ENCODE measurements around the gene LPAR1.

Gene LPAR1

GRCh38 chr9:110886832-110887231 lies 151.4 kb downstream of the LPAR1 start:
- H3K79me2 ChIP-seq (ENCODE audit: low read length), result no peaks in the 10 kb centered on the region
- no peaks in the 10 kb centered on the region for H3K4me1 ChIP-seq (ENCODE audit: low read length)
- DNase-seq, result no peak
- H3K9me2 ChIP-seq (replicated peaks; ENCODE audit: insufficient read depth, low read length), result no peaks in the 10 kb centered on the region
- H3K4me3 ChIP-seq (ENCODE audit: low read length), result no peak overlapping the region
- no peaks in the 10 kb centered on the region for H3K27me3 ChIP-seq (replicated peaks; ENCODE audit: insufficient read depth, low read length)
- H3K9ac ChIP-seq (ENCODE audit: low read length), result no peak overlapping the region
- H3K9me3 ChIP-seq (replicated peaks; ENCODE audit: insufficient read depth, low read length), result no peaks in the 10 kb centered on the region
- no peaks in the 10 kb centered on the region for H3F3A ChIP-seq (ENCODE audit: insufficient read depth, low read length)
- TF ChIP-seq CTCF (IDR thresholded peaks at IDR 0.05; ENCODE audit: low read length), result no peak
- no peak for TF ChIP-seq EZH2 (optimal IDR thresholded peaks at IDR 0.05; ENCODE audit: low read depth, low read length)
- no peak for TF ChIP-seq EZH2phosphoT487 (IDR thresholded peaks at IDR 0.05; ENCODE audit: low read length)
- no peaks in the 10 kb centered on the region for H4K20me1 ChIP-seq (ENCODE audit: insufficient read depth, low read length)
- H3K4me2 ChIP-seq (ENCODE audit: low read depth, low read length), result no peak overlapping the region
- H3K36me3 ChIP-seq (replicated peaks; ENCODE audit: insufficient read depth, low read length), result no peaks in the 10 kb centered on the region
- no peak overlapping the region for H2AFZ ChIP-seq (ENCODE audit: low read length)
- no peak overlapping the region for H3K27ac ChIP-seq (ENCODE audit: low read length)

GRCh38 chr9:110880189-110880588 lies 158.1 kb downstream of the LPAR1 start:
- H3K79me2 ChIP-seq (ENCODE audit: low read length), result no peaks in the 10 kb centered on the region

GRCh38 chr9:110877374-110877773 lies 160.9 kb downstream of the LPAR1 start:
- Histone ChIP-seq H3K79me2 (ENCODE audit: low read length) (no peaks in the 10 kb centered on the region), H3K9me2 (replicated peaks; ENCODE audit: insufficient read depth, low read length) (no peaks in the 10 kb centered on the region), H3K4me2 (ENCODE audit: low read depth, low read length) (no peak overlapping the region), H3K27ac (ENCODE audit: low read length) (no peak overlapping the region), H3K4me3 (ENCODE audit: low read length) (no peak overlapping the region), H4K20me1 (ENCODE audit: insufficient read depth, low read length) (no peaks in the 10 kb centered on the region), H2AFZ (ENCODE audit: low read length) (no peak overlapping the region), H3K27me3 (replicated peaks; ENCODE audit: insufficient read depth, low read length) (no peaks in the 10 kb centered on the region), H3K4me1 (ENCODE audit: low read length) (no peaks in the 10 kb centered on the region), H3K9me3 (replicated peaks; ENCODE audit: insufficient read depth, low read length) (no peaks in the 10 kb centered on the region), H3K9ac (ENCODE audit: low read length) (no peak overlapping the region), H3F3A (ENCODE audit: insufficient read depth, low read length) (no peaks in the 10 kb centered on the region), H3K36me3 (replicated peaks; ENCODE audit: insufficient read depth, low read length) (no peaks in the 10 kb centered on the region)
- no peak for TF ChIP-seq CTCF (IDR thresholded peaks at IDR 0.05; ENCODE audit: low read length)
- no peak for TF ChIP-seq EZH2phosphoT487 (IDR thresholded peaks at IDR 0.05; ENCODE audit: low read length)
- TF ChIP-seq EZH2 (optimal IDR thresholded peaks at IDR 0.05; ENCODE audit: low read depth, low read length), result no peak
- DNase-seq, result no peak

More at GRCh38 chr9:110880189-110880588, 158.1 kb downstream of the LPAR1 start:
- Histone ChIP-seq H3K4me3 (ENCODE audit: low read length) (no peak overlapping the region), H3F3A (ENCODE audit: insufficient read depth, low read length) (no peaks in the 10 kb centered on the region), H3K9ac (ENCODE audit: low read length) (no peak overlapping the region), H4K20me1 (ENCODE audit: insufficient read depth, low read length) (no peaks in the 10 kb centered on the region), H3K27ac (ENCODE audit: low read length) (no peak overlapping the region), H3K36me3 (replicated peaks; ENCODE audit: insufficient read depth, low read length) (no peaks in the 10 kb centered on the region), H3K9me3 (replicated peaks; ENCODE audit: insufficient read depth, low read length) (no peaks in the 10 kb centered on the region), H2AFZ (ENCODE audit: low read length) (no peak overlapping the region), H3K4me2 (ENCODE audit: low read depth, low read length) (no peak overlapping the region), H3K9me2 (replicated peaks; ENCODE audit: insufficient read depth, low read length) (no peaks in the 10 kb centered on the region), H3K4me1 (ENCODE audit: low read length) (no peaks in the 10 kb centered on the region), H3K27me3 (replicated peaks; ENCODE audit: insufficient read depth, low read length) (no peaks in the 10 kb centered on the region)
- DNase-seq, result no peak
- TF ChIP-seq CTCF (IDR thresholded peaks at IDR 0.05; ENCODE audit: low read length), result no peak

All from MM.1S (cell line).